ENCODE measurements around the gene ITGA1. TPM values are rescaled to one million over a fixed set of nuclear protein-coding genes. Genes with fewer than 3 reads are reported as not detected.

ITGA1 gene
- total RNA-seq, 4 donors from 2014 or later: 228 to 302 (median 235) TPM

DNA sequence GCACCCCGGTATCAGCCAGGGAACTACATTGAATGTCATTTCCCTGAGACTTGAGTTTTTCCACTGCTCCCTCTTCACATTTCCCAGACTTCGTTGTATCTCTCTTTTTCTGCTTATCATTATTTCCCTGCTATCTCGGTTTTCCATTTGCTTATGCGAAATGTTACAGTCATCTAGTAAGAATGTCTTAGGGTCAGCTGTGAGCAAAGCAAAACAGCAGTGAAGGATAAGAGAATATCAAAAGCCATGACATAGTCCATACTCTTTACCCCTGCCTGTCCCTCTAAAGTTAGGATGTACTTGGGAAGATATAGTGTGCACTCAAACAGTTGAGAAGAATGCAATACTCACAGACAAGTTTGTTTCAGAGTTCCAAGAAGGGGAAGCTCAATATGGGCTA, 88.7 kb downstream of the ITGA1 start:
- peaks cover 0 to 33% (median 6%) of the 10 kb centered on the region in 4 donors for H3K36me3 ChIP-seq
- TF ChIP-seq POLR2AphosphoS5 (IDR thresholded peaks at IDR 0.05) (no peak), EP300 (IDR thresholded peaks at IDR 0.05) (no peak), POLR2A (IDR thresholded peaks at IDR 0.05; ENCODE audit: low read depth) (no peak)
- TF ChIP-seq, protein P1, sequence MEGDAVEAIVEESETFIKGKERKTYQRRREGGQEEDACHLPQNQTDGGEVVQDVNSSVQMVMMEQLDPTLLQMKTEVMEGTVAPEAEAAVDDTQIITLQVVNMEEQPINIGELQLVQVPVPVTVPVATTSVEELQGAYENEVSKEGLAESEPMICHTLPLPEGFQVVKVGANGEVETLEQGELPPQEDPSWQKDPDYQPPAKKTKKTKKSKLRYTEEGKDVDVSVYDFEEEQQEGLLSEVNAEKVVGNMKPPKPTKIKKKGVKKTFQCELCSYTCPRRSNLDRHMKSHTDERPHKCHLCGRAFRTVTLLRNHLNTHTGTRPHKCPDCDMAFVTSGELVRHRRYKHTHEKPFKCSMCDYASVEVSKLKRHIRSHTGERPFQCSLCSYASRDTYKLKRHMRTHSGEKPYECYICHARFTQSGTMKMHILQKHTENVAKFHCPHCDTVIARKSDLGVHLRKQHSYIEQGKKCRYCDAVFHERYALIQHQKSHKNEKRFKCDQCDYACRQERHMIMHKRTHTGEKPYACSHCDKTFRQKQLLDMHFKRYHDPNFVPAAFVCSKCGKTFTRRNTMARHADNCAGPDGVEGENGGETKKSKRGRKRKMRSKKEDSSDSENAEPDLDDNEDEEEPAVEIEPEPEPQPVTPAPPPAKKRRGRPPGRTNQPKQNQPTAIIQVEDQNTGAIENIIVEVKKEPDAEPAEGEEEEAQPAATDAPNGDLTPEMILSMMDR (IDR thresholded peaks at IDR 0.05): no peak
- no peaks in the 10 kb centered on the region for H3K27me3 ChIP-seq
- peak overlapping the region in 3 of 4 donors; percentile 24 to 42 (median 28) for H3K27ac ChIP-seq (replicated peaks in 1 of 4)
- 81% methylated on average over 4 of the region's 4 CpGs for WGBS
- H3K9me3 ChIP-seq: no peaks in the 10 kb centered on the region
- peaks cover 4 to 29% (median 16%) of the 10 kb centered on the region in 4 donors for H3K4me1 ChIP-seq
- no peak for DNase-seq (ENCODE audit: extremely low spot score)
- intact Hi-C loops (cut with DNase I): no loop called here
- H3K4me3 ChIP-seq: no peak overlapping the region

DNA sequence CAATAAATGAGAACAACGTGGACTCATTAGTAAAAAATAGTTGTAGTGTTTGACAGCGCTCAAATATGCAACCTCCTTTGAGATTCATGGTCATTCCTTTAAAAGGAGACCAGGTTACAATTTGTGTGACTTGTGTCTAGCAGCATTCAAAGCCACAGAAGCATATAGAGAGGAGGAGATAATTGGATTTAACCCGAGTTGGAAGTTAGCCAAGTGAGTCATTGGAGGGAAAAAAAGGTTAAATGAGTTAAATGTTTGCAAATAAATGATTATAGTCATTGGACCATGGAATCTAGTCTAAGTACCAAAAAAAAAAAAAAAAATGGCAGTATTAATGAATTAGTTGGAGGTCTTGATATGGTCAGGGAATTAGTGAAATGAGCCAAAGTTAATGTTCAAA, 90.9 kb downstream of the ITGA1 start:
- TF ChIP-seq, protein P1 (IDR thresholded peaks at IDR 0.05): no peak
- TF ChIP-seq POLR2AphosphoS5 (IDR thresholded peaks at IDR 0.05): peak in 1 of 2 donors; percentile 9
- TF ChIP-seq POLR2A (IDR thresholded peaks at IDR 0.05; ENCODE audit: low read depth): no peak
- no peak for TF ChIP-seq EP300 (IDR thresholded peaks at IDR 0.05)
- DNase-seq (ENCODE audit: extremely low spot score): no peak
- H3K36me3 ChIP-seq: peaks cover 6 to 45% (median 16%) of the 10 kb centered on the region in 4 donors
- intact Hi-C loops (cut with DNase I): no loop called here
- 58% methylated on average over 3 of the region's 3 CpGs for WGBS
- H3K4me1 ChIP-seq: peaks cover 4 to 29% (median 20%) of the 10 kb centered on the region in 4 donors
- H3K4me3 ChIP-seq: no peak overlapping the region
- no peaks in the 10 kb centered on the region for H3K27me3 ChIP-seq
- H3K27ac ChIP-seq (replicated peaks in 1 of 4): no peak overlapping the region
- no peaks in the 10 kb centered on the region for H3K9me3 ChIP-seq

DNA sequence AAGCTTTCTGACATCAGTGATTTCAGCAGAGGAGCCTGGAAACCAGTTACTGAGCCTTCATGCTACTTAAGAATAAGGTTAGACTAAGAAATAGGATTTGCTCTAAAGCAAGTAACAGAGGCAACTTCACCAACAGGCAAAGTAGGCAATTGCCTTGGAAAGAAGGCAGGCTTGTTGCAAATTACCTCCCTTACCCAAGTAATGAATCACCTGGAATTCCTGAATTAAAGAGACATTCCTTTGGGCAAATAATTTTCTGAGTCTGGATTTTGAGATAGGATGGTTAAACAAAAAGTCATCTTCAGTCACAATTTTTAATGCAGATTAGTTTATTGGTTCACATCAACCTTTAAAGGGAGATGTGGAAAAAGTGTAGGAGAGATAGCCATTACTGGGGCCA, 92.8 kb downstream of the ITGA1 start:
- H3K27ac ChIP-seq (replicated peaks in 1 of 4): peak overlapping the region in 1 of 4 donors; percentile 28

DNA sequence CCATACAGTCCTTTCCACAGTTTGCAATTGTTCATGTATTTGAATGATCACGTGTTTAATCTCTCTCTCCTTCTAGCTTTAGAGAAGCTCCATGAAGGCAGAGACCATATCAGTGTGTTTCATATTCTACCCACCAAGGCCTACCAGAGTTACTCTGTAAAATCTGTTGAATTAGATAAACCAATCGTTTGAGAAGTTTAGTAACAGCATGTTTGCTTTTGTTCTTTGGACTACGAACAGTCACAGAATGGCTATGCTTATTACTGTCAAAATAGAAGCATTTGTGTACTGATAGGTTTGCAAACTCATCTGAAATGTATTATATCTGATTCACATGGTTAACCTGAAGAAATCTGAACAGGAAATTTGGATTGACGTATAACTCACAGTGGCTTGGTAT, 93.8 kb downstream of the ITGA1 start:
- TF ChIP-seq POLR2A (IDR thresholded peaks at IDR 0.05; ENCODE audit: low read depth) (no peak), EP300 (IDR thresholded peaks at IDR 0.05) (no peak), POLR2AphosphoS5 (IDR thresholded peaks at IDR 0.05) (no peak)
- TF ChIP-seq, protein P1 (IDR thresholded peaks at IDR 0.05): no peak
- no peak overlapping the region for H3K4me3 ChIP-seq
- no peaks in the 10 kb centered on the region for H3K27me3 ChIP-seq
- WGBS: 79% methylated on average over 4 of the region's 4 CpGs
- H3K27ac ChIP-seq (replicated peaks in 1 of 4): peak overlapping the region in 1 of 4 donors; percentile 28
- H3K4me1 ChIP-seq: peaks cover 0 to 16% (median 7%) of the 10 kb centered on the region in 4 donors
- no peak for DNase-seq (ENCODE audit: extremely low spot score)
- peaks cover 11 to 49% (median 17%) of the 10 kb centered on the region in 4 donors for H3K36me3 ChIP-seq
- no peaks in the 10 kb centered on the region for H3K9me3 ChIP-seq
- intact Hi-C loops (cut with DNase I): no loop called here

More for the DNA sequence above, 92.8 kb downstream of the ITGA1 start:
- no peaks in the 10 kb centered on the region for H3K9me3 ChIP-seq
- H3K4me3 ChIP-seq: no peak overlapping the region
- H3K4me1 ChIP-seq: peaks cover 2 to 25% (median 14%) of the 10 kb centered on the region in 4 donors
- no peaks in the 10 kb centered on the region for H3K27me3 ChIP-seq
- TF ChIP-seq EP300 (IDR thresholded peaks at IDR 0.05) (no peak), POLR2AphosphoS5 (IDR thresholded peaks at IDR 0.05) (no peak)
- DNase-seq (ENCODE audit: extremely low spot score): no peak
- intact Hi-C loops (cut with DNase I): no loop called here
- H3K36me3 ChIP-seq: peaks cover 11 to 43% (median 17%) of the 10 kb centered on the region in 4 donors

DNA sequence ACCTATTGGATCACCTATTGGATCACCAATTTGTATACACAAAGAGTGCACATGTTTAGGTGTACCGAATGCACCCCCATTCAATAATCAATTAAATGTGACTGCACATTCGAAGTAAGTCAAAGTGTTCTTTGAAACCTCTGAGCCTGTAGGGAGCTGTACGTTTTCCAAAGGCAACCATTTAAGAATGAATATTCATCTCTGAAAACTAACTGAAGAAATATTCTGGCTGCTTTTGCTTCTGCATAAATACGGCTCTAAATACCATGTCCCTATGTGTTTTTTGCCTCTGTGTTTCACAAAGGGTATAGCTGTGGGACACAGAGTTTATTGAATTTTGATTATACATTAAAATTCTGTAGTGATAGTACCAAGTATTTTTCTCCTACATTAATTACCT, 95.4 kb downstream of the ITGA1 start:
- Histone ChIP-seq H3K36me3 (peaks cover 15 to 59% (median 22%) of the 10 kb centered on the region in 4 donors), H3K27ac (replicated peaks in 1 of 4) (no peak overlapping the region), H3K9me3 (no peaks in the 10 kb centered on the region), H3K4me3 (no peak overlapping the region), H3K4me1 (peaks cover 0 to 8% (median 5%) of the 10 kb centered on the region in 4 donors), H3K27me3 (no peaks in the 10 kb centered on the region)
- no peak for TF ChIP-seq POLR2AphosphoS5 (IDR thresholded peaks at IDR 0.05)
- no peak for DNase-seq (ENCODE audit: extremely low spot score)
- 70% methylated on average over 4 of the region's 4 CpGs for WGBS
- intact Hi-C loops (cut with DNase I): no loop called here

DNA sequence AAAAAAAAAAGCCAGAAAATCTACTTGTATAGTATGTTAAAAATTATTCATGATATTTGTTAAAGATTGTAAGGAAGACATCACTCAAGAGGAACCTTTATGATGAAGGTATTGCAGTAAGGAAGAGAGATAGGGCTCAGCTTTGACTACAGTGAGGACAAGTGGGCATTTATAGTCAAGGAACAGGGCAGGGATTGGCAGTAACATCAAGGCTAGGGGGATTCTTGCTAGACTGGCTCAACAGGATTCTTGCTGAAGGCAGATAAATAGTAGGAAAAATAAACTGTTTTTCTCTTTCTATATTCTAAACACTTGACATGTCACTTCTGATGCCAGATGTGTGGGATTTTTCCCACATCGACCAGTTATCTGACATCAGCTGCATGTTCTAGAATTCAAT, 96.7 kb downstream of the ITGA1 start:
- Histone ChIP-seq H3K36me3 (peaks cover 22 to 69% (median 35%) of the 10 kb centered on the region in 4 donors), H3K27me3 (no peaks in the 10 kb centered on the region), H3K4me3 (no peak overlapping the region), H3K9me3 (no peaks in the 10 kb centered on the region), H3K27ac (replicated peaks in 1 of 4) (peak overlapping the region in 1 of 4 donors; percentile 5), H3K4me1 (peaks cover 0 to 12% (median 7%) of the 10 kb centered on the region in 4 donors)
- no peak for DNase-seq (ENCODE audit: extremely low spot score)
- TF ChIP-seq, protein P1 (IDR thresholded peaks at IDR 0.05): no peak
- TF ChIP-seq POLR2A (IDR thresholded peaks at IDR 0.05; ENCODE audit: low read depth): no peak
- TF ChIP-seq EP300 (IDR thresholded peaks at IDR 0.05): no peak
- no peak for TF ChIP-seq POLR2AphosphoS5 (IDR thresholded peaks at IDR 0.05)
- intact Hi-C loops (cut with DNase I): no loop called here
- 89% methylated on average over 1 of the region's 1 CpG for whole genome bisulfite sequencing
